HG03060 (cell line): ENCODE measurements around the gene SELP.

Source experiments
- ATAC-seq: cut with Tn5 transposase; IDR thresholded peaks from one replicate; pipeline ENCODE4 v1.9.1; 2021; ENCODE audit warnings: low read depth, moderate number of reproducible peaks; ENCODE audit not compliant: unreplicated experiment

SELP gene

DNA sequence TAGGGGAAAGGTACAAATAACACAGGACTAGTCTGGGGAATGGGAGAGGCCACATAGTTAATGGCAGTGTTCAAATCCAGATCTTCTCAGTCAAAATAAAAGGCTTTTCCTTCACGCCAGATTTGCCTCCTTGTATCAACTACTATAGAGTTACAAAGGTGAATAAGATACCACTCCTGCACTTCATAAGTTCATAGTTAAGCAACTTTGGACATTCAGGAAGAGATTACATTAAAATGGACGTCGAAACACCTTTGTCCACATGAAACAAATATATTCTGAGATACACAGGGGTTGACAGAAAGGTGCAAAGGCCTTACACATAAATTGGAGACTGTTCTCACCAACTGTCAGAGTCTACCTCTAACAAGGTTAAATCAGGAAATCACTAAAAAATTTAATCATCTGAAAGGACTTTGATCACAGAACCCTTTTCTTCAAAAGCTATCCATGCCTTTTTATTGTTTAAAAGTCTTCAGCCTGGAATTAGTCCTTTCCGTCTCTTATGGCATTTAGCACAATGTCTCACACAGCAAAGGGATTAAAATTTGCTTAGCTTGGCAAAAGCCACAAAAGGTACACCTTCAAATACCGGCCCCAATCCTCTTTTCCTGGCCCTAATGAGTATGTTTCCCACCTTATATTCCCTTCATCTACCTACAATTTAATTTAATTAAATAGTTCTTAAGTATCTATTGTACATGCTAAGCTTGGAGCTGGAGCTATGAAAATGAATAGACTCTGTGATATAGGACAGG, 51.8 kb downstream of the SELP start:
- no peak for ATAC-seq

GRCh38 chr1:169576935-169577331, 53.0 kb downstream of the SELP start:
- ATAC-seq: no peak

DNA sequence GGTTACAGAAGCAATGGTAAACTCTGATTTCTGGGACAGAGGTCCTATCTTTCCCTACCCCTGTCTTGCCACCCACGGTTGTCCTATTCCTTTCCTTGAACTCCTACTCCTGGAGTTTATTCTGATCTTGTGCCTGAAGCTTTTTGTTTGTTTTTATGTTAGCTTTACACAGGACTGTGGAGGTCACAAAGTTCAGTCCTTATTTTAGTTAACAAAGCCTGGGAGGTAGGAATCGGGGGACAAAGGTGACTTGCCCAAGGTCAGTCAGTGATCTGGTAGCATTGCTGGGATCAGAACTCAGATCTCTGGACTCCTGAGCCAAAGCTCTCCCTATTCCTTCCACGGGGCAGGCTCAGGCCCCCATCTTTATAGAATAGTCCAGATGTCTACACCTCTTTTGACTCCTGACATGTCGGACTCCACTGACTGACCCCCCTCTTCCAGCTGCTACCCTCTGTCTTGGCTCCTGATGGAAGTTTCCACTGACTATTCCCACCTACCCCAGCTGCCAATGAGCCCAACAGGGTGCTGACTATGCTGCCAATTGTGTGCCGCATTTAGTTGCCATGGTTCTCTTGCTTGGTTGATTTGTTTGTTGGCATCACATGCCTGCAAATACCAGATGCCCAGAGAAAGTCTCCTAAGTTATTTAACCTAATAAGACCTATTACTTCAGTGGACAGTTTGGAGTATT, 53.5 kb downstream of the SELP start:
- no peak for ATAC-seq

GRCh38 chr1:169574336-169574735, 55.6 kb downstream of the SELP start:
- no peak for ATAC-seq

DNA sequence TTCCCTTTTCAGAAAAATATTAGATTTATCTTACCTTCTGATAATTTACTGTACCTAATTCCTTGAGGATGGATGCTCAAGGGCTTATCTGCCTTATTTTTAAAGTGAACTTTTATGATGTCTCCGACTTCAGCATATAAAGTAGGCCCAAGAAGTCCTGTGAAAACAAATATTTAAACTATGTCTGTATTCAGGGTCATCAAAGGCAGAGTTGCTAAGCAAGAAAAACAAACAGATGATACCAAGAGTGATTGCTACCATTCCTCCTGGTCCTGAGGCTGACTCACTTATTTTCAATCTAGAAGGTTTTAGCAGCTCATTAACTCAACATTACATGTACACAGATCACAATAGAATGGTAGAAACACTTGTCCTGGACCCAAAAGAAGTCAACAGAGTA, 57.7 kb downstream of the SELP start:
- ATAC-seq: no peak

GRCh38 chr1:169571450-169571849, 58.5 kb downstream of the SELP start:
- no peak for ATAC-seq

DNA sequence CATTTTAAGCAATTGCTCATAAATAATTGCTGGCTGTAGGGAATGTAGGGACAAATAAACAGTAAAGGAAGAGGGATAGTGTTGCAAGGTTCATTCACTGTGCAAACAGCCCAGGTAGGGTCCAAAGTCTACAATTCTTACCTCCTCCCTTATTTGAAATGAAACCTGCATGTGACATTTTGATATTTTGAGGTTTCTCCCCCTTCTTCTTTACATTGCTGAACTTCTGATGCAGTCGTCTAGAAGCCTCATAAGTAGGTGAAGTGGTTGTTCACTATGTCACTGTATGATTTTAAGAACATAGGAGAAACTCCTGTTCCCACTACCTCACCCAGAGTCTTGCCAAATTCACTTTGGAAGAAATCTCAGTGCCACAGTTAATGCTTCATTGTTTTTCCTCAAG, 59.8 kb downstream of the SELP start:
- no peak for ATAC-seq

DNA sequence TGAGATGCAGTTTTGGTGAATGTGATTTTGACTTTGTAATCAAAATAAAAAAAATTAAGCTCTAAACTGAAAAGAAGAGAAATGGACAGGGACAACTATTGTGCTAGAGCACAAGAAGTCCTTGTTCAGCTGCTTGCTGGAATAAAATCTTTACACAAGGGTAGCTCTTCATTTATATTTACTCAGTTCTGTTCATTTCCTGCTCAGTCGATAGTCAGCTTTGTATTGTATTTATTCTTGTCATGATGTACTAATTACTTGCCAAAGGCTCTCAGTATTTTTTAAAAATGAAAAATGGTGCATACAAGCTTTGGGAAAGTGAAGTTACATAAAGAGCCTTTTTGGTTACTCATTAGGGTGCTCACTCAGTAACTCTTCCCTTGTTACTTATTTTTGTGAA, 61.4 kb downstream of the SELP start:
- ATAC-seq: no peak

- no peak for ATAC-seq
These were observed 64.3 kb downstream of the SELP start for GRCh38 chr1:169565335-169566271.

- ATAC-seq: no peak
These were observed 66.3 kb downstream of the SELP start for GRCh38 chr1:169563650-169564049.

DNA sequence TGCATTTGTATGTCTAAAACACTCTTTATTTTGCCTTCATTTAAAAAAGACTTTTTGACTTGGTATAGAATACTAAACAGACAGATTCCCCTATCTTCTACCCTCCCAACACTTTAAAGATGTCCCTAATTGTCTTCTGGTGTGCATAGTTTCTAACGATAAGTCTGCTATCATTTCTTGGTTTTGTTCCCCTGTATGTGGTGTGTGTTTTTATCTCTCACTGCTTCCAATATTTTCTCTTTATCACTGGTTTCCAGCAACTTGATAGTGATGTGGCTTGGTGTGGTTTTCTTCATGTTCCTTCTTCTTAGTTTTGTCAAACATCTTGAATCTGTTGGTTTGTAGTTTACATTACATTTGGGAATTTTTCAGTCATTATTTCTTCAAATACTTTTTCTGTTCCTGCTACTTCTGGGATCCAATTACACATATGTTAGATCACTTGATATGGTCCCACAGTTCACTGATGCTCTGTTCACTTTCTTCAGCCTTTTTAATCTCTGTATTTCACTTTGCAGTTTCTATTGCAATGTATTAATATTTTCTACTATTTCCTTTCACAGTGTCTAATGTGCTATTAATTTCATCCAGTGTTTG, 66.8 kb downstream of the SELP start:
- ATAC-seq: no peak

DNA sequence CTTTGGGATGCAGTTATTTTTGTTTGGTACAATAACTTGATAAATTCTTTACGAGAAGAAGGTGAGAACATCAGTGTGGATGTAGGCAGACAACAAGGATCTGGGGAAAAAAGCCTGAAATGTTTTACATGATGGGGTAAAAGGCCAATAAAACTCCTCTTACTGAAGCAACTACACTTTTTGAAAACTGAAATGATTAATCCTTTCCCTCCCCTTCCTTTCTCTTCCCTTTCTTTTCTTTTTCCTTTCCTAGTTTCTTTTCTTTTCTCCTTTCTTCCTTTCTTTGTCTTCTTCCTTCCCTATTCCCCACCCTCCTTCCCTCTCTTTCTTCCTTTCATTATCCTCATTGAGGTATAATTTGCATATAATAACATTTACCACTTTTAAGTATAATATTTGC, 68.2 kb downstream of the SELP start:
- no peak for ATAC-seq

- ATAC-seq: no peak
These were observed 72.8 kb downstream of the SELP start for GRCh38 chr1:169557131-169557530.

GRCh38 chr1:169550294-169550693, 79.6 kb downstream of the SELP start:
- ATAC-seq: peak; percentile 41

- no peak for ATAC-seq
These were observed 81.6 kb downstream of the SELP start for GRCh38 chr1:169548282-169548681.

- ATAC-seq: peak; percentile 40
These were observed 83.6 kb downstream of the SELP start for GRCh38 chr1:169546087-169546995.

DNA sequence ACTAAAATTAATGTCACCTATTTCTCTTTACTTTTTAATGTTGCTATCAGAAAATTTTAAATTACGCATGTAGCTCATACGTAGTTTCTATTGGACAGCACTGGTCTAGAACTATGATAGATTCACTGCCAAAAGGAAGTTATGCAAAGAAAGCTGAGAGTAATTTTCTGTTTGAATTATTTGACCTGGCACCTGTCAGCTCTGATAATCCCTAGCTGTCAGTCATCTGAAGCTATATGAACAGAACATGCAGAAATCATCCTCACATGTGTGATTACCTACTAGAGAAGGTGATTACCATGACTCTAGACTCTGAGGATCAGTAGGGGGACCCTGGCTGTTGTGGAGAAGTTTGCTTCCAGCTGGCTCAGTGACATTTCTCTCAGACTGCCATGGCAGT, 84.5 kb downstream of the SELP start:
- no peak for ATAC-seq

GRCh38 chr1:169538998-169539871, 90.7 kb downstream of the SELP start:
- no peak for ATAC-seq
